ENCODE data around the gene EXOSC3. TPM values are rescaled to one million over a fixed set of nuclear protein-coding genes. Genes with fewer than 3 reads are reported as not detected.
A peak's percentile ranks its signal among the peaks of the same experiment; 100 is the strongest.

EXOSC3 gene
- total and polyA plus RNA-seq, 2 donors (not counting 1 experiment from before 2014, with no cell fraction given), result 11.7 to 55.3 TPM

GRCh38 chr9:37806271-37806670 lies 21.4 kb upstream of the EXOSC3 start:
- ChIA-PET CTCF (no interaction called here), POLR2A (no interaction called here)
- no peaks in the 10 kb centered on the region for H3K9me3 ChIP-seq (ENCODE audit: control extremely low read depth in 1 of 3, control insufficient read depth in 2 of 3, insufficient read depth in 1 of 3, low read length in 2 of 3)
- peaks cover 16% of the 10 kb centered on the region in 2 donors for H3K4me1 ChIP-seq (ENCODE audit: control insufficient read depth in 2 of 2, insufficient read depth in 2 of 2, low read length in 2 of 2)
- peaks cover 40% of the 10 kb centered on the region for H4K20me1 ChIP-seq (ENCODE audit: control insufficient read depth, insufficient read depth, low read length, poor library complexity, severe bottlenecking)
- Mint-ChIP-seq H3K9me3 (ENCODE audit: insufficient read depth) (no peaks in the 10 kb centered on the region), H3K27ac (no peak overlapping the region), H3K4me3 (no peak overlapping the region), H3K27me3 (no peaks in the 10 kb centered on the region), H3K4me1 (peaks cover 24% of the 10 kb centered on the region)
- H2AFZ ChIP-seq (ENCODE audit: insufficient read depth, low read depth, low read length, poor library complexity, severe bottlenecking), result no peak overlapping the region
- ATAC-seq (ENCODE audit: low read depth) (no peak), DNase-seq (no peak)
- peaks cover 57% of the 10 kb centered on the region for H3K79me2 ChIP-seq (ENCODE audit: control insufficient read depth, insufficient read depth, low read length)
- H3K4me3 ChIP-seq (ENCODE audit: control extremely low read depth in 1 of 5, extremely low read depth in 1 of 5, insufficient read depth in 1 of 5, low read depth in 2 of 5, low read length in 4 of 5), result no peak overlapping the region
- no peaks in the 10 kb centered on the region for H3K36me3 ChIP-seq (replicated peaks in 1 of 2; ENCODE audit: control extremely low read depth in 1 of 2, control insufficient read depth in 1 of 2, extremely low read depth in 1 of 2, insufficient read depth in 2 of 2, low read length in 1 of 2)
- intact Hi-C loops (cut with micrococcal nuclease), result no loop called here
- H3K4me2 ChIP-seq (replicated peaks; ENCODE audit: low read depth, low read length, poor library complexity, severe bottlenecking), result no peak overlapping the region
- no peak overlapping the region for H3K9ac ChIP-seq (ENCODE audit: low read length)
- TF ChIP-seq EZH2 (IDR thresholded peaks at IDR 0.05; ENCODE audit: borderline replicate concordance, insufficient read depth, low read depth, low read length, poor library complexity, severe bottlenecking), result no peak
- TF ChIP-seq, protein P1, sequence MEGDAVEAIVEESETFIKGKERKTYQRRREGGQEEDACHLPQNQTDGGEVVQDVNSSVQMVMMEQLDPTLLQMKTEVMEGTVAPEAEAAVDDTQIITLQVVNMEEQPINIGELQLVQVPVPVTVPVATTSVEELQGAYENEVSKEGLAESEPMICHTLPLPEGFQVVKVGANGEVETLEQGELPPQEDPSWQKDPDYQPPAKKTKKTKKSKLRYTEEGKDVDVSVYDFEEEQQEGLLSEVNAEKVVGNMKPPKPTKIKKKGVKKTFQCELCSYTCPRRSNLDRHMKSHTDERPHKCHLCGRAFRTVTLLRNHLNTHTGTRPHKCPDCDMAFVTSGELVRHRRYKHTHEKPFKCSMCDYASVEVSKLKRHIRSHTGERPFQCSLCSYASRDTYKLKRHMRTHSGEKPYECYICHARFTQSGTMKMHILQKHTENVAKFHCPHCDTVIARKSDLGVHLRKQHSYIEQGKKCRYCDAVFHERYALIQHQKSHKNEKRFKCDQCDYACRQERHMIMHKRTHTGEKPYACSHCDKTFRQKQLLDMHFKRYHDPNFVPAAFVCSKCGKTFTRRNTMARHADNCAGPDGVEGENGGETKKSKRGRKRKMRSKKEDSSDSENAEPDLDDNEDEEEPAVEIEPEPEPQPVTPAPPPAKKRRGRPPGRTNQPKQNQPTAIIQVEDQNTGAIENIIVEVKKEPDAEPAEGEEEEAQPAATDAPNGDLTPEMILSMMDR (IDR thresholded peaks at IDR 0.05), result no peak
- H3K27ac ChIP-seq (ENCODE audit: low read length in 2 of 2), result no peak overlapping the region
- 100% methylated on average over 1 of the region's 4 CpGs for WGBS (ENCODE audit: insufficient coverage)
- H3K27me3 ChIP-seq (replicated peaks in 1 of 4; ENCODE audit: control extremely low read depth in 1 of 4, control insufficient read depth in 3 of 4, insufficient read depth in 4 of 4, low read length in 3 of 4), result no peaks in the 10 kb centered on the region

GRCh38 chr9:37801959-37802711 lies 17.3 kb upstream of the EXOSC3 start:
- intact Hi-C loops (cut with micrococcal nuclease), result loop anchor here (5.0 kb wide), 1 partner anchor 100 kb away; the partner anchor contains the start of gene SLC25A51

More at GRCh38 chr9:37801959-37802711, 17.3 kb upstream of the EXOSC3 start:
- peaks cover 37% of the 10 kb centered on the region for H4K20me1 ChIP-seq (ENCODE audit: control insufficient read depth, insufficient read depth, low read length, poor library complexity, severe bottlenecking)
- no peaks in the 10 kb centered on the region for H3K9me3 ChIP-seq (ENCODE audit: control extremely low read depth in 1 of 3, control insufficient read depth in 2 of 3, insufficient read depth in 1 of 3, low read length in 2 of 3)
- DNase-seq, result no peak
- H3K27me3 ChIP-seq (replicated peaks in 1 of 4; ENCODE audit: control extremely low read depth in 1 of 4, control insufficient read depth in 3 of 4, insufficient read depth in 4 of 4, low read length in 3 of 4), result no peaks in the 10 kb centered on the region
- Mint-ChIP-seq H3K4me1 (peaks cover 40% of the 10 kb centered on the region), H3K4me3 (peak overlapping the region; percentile 95), H3K27me3 (no peaks in the 10 kb centered on the region), H3K27ac (peak overlapping the region; percentile 42), H3K9me3 (ENCODE audit: insufficient read depth) (no peaks in the 10 kb centered on the region)
- peaks cover 58% of the 10 kb centered on the region for H3K79me2 ChIP-seq (ENCODE audit: control insufficient read depth, insufficient read depth, low read length)
- H3K4me3 ChIP-seq (ENCODE audit: control extremely low read depth in 1 of 5, extremely low read depth in 1 of 5, insufficient read depth in 1 of 5, low read depth in 2 of 5, low read length in 4 of 5), result peak overlapping the region; percentile 55 to 89 (median 84)
- H3K4me1 ChIP-seq (ENCODE audit: control insufficient read depth in 2 of 2, insufficient read depth in 2 of 2, low read length in 2 of 2), result peaks cover 19 to 30% of the 10 kb centered on the region in 2 donors
- no peak for TF ChIP-seq EZH2 (IDR thresholded peaks at IDR 0.05; ENCODE audit: borderline replicate concordance, insufficient read depth, low read depth, low read length, poor library complexity, severe bottlenecking)
- TF ChIP-seq, protein P1 (IDR thresholded peaks at IDR 0.05), result no peak
- H2AFZ ChIP-seq (ENCODE audit: insufficient read depth, low read depth, low read length, poor library complexity, severe bottlenecking), result no peak overlapping the region
- no peak overlapping the region for H3K27ac ChIP-seq (ENCODE audit: low read length in 2 of 2)
- H3K36me3 ChIP-seq (replicated peaks in 1 of 2; ENCODE audit: control extremely low read depth in 1 of 2, control insufficient read depth in 1 of 2, extremely low read depth in 1 of 2, insufficient read depth in 2 of 2, low read length in 1 of 2), result no peaks in the 10 kb centered on the region
- H3K4me2 ChIP-seq (replicated peaks; ENCODE audit: low read depth, low read length, poor library complexity, severe bottlenecking), result peak overlapping the region; percentile 93
- ChIA-PET POLR2A (interaction anchor here (2.5 kb wide), 1 partner anchor 18 kb away, joined by 17 read pairs; the partner anchor contains the start of gene EXOSC3), CTCF (no interaction called here)
- 84% methylated on average over 7 of the region's 10 CpGs for WGBS (ENCODE audit: insufficient coverage)
- peak overlapping the region; percentile 78 for H3K9ac ChIP-seq (ENCODE audit: low read length)
- no peak for ATAC-seq (ENCODE audit: low read depth)

All from B cell (primary cell).